ENCODE data around the gene DACT1.

The DACT1 gene

DNA sequence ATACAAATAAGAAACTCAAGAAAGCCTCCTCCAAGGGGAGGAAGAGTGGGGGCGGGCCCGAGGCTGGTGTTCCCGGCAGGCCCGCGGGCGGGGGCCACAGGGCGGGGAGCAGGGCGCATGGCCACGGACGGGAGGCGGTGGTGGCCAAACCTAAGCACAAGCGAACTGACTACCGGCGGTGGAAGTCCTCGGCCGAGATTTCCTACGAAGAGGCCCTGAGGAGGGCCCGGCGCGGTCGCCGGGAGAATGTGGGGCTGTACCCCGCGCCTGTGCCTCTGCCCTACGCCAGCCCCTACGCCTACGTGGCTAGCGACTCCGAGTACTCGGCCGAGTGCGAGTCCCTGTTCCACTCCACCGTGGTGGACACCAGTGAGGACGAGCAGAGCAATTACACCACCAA lies 8.7 kb downstream of the DACT1 start:
- DNase-seq (ENCODE audit: low read depth, low spot score), result no peak
- H3K4me3 ChIP-seq (ENCODE audit: low read length), result no peak overlapping the region
- WGBS (ENCODE audit: insufficient coverage, insufficient read length), result no CpG with 5 or more reads among the region's 34 CpGs
- no peaks in the 10 kb centered on the region for H3K9me3 ChIP-seq (ENCODE audit: control insufficient read depth, insufficient read depth, low read length)
- no peaks in the 10 kb centered on the region for H3K4me1 ChIP-seq (ENCODE audit: control insufficient read depth, insufficient read depth, low read length)
- no peak overlapping the region for H3K27ac ChIP-seq (ENCODE audit: low read length)
- no peaks in the 10 kb centered on the region for H3K27me3 ChIP-seq (ENCODE audit: control insufficient read depth, insufficient read depth, low read length)
- H3K36me3 ChIP-seq (ENCODE audit: control insufficient read depth, insufficient read depth, low read length), result peaks cover 8% of the 10 kb centered on the region; the same call in 1 of the 2 replicates

DNA sequence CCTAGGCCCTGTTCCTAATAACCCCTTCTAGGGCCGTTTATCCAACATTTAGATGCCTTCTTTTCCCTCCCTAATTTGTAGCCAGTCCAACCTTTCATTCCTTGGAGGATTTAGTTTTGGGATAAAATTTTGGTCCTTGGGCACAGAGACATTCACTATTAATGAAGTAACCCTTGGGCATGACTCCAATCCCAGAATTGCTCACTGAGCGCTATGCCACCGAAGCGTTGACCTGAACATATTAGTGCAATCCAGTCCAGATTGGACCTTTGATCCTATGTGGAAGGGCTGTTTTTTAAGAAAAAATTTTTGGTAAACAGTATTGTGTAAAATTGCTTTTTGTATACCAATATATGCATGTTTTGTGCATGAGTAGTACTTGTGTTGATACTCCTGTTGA lies 10.0 kb downstream of the DACT1 start:
- WGBS (ENCODE audit: insufficient coverage, insufficient read length), result no CpG with 5 or more reads among the region's 4 CpGs
- no peaks in the 10 kb centered on the region for H3K9me3 ChIP-seq (ENCODE audit: control insufficient read depth, insufficient read depth, low read length)
- H3K27ac ChIP-seq (ENCODE audit: low read length), result no peak overlapping the region
- H3K4me1 ChIP-seq (ENCODE audit: control insufficient read depth, insufficient read depth, low read length), result no peaks in the 10 kb centered on the region
- DNase-seq (ENCODE audit: low read depth, low spot score), result no peak
- H3K27me3 ChIP-seq (ENCODE audit: control insufficient read depth, insufficient read depth, low read length), result no peaks in the 10 kb centered on the region
- H3K4me3 ChIP-seq (ENCODE audit: low read length), result no peak overlapping the region
- H3K36me3 ChIP-seq (ENCODE audit: control insufficient read depth, insufficient read depth, low read length), result peaks cover 8% of the 10 kb centered on the region; the same call in 1 of the 2 replicates

DNA sequence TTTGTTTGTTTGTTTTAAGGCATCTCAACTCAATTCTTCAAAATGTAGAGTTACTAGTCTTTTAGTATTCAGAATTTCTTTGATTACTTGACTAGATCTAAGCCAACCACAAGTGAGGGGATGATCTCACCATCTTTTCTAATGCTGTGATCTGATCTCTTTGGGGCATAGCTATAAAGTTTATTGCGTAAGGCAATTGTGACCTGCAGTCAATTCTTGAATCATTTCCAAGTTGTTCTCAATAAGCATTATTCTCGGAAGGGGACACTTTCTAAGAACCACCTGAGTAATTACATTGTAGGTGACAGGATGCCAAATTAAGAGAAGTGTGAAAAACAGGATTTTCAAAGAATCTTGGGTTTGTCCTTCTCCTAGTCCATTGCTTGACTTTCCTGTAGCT lies 13.1 kb downstream of the DACT1 start:
- Histone ChIP-seq H3K36me3 (ENCODE audit: control insufficient read depth, insufficient read depth, low read length) (peaks cover 3% of the 10 kb centered on the region; the same call in 1 of the 2 replicates), H3K4me1 (ENCODE audit: control insufficient read depth, insufficient read depth, low read length) (no peaks in the 10 kb centered on the region), H3K9me3 (ENCODE audit: control insufficient read depth, insufficient read depth, low read length) (no peaks in the 10 kb centered on the region), H3K27ac (ENCODE audit: low read length) (no peak overlapping the region), H3K27me3 (ENCODE audit: control insufficient read depth, insufficient read depth, low read length) (no peaks in the 10 kb centered on the region), H3K4me3 (ENCODE audit: low read length) (no peak overlapping the region)
- no peak for DNase-seq (ENCODE audit: low read depth, low spot score)
- no CpG with 5 or more reads among the region's 2 CpGs for WGBS (ENCODE audit: insufficient coverage, insufficient read length)

DNA sequence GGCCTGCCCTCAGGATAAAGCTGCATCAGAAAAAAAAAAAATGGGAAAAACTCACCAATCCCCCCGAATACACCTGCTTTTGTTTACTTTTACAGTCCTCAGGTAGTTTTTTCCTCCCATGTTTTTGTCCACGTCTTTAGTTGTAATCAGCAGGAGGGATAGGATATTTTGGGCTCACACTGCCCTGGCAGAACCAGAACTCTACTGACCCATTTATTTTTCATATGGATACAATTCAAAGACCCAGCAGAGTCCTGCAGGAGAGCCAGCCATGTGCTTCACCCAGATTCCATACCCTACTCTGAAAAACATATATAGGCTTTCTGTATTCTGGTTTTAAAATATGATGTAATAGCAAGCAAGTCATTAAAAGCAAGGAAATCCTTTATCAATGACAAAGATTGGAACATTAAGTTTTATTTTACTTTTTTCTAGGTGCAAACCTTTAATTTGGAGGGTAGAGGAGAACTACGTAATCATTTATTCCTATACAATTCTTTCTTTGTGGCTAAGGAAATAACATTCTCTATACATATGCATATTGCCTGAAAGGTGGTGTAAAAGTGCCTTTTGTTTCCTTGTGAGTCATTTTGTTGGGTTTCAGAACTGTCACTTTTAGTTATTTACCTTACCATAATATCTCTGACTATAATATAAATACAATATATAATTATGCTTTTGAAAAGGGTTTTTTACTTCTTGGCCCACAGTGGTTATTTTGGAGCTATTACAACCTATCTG lies 19.1 kb downstream of the DACT1 start:
- no peak overlapping the region for H3K27ac ChIP-seq (ENCODE audit: low read length)
- H3K4me3 ChIP-seq (ENCODE audit: low read length), result no peak overlapping the region
- no peaks in the 10 kb centered on the region for H3K27me3 ChIP-seq (ENCODE audit: control insufficient read depth, insufficient read depth, low read length)
- WGBS (ENCODE audit: insufficient coverage, insufficient read length), result no CpG with 5 or more reads among the region's 3 CpGs
- DNase-seq (ENCODE audit: low read depth, low spot score), result no peak
- no peaks in the 10 kb centered on the region for H3K36me3 ChIP-seq (ENCODE audit: control insufficient read depth, insufficient read depth, low read length)
- no peaks in the 10 kb centered on the region for H3K9me3 ChIP-seq (ENCODE audit: control insufficient read depth, insufficient read depth, low read length)
- H3K4me1 ChIP-seq (ENCODE audit: control insufficient read depth, insufficient read depth, low read length), result no peaks in the 10 kb centered on the region

DNA sequence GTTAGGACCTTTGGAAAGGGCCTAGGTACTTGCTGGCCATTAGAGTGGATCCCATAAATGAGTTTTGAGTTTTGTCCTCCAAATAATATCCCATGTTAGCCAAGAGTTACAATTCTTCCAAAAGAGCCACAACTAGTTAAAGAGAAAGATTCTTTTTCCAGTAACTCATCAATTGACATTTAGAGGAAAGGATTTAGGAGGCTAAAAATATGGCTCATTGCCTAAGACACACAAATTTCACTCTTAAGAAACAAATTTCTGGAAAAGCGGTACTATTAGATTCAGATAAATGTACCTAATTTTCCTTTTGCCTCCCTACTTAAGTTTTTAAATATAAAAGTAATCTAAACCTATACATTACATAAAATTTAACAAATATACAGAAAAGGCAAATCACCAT lies 21.3 kb downstream of the DACT1 start:
- H3K36me3 ChIP-seq (ENCODE audit: control insufficient read depth, insufficient read depth, low read length), result no peaks in the 10 kb centered on the region
- H3K27ac ChIP-seq (ENCODE audit: low read length), result no peak overlapping the region
- WGBS (ENCODE audit: insufficient coverage, insufficient read length), result no CpG with 5 or more reads among the region's 1 CpG

DNA sequence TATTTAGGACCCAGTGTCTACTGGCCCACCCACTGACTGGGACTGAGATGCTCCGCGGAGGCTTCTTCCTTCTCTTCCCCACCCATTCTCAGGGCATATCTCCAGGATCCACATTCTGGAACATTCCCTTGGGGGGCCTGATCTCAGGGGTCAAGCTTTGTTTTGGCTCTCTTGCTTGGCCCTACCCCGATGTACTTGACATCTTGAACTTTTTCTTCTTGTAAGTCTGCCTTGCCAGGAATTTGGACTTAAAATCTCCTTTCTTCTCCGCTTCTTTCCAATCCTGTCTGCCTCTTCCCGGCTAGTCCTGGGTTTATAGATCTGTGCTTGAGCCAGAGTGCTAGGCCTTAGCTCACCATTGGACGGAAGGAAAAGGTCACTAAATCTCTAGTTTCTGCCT lies 22.1 kb downstream of the DACT1 start:
- H3K9me3 ChIP-seq (ENCODE audit: control insufficient read depth, insufficient read depth, low read length), result no peaks in the 10 kb centered on the region
- no peaks in the 10 kb centered on the region for H3K4me1 ChIP-seq (ENCODE audit: control insufficient read depth, insufficient read depth, low read length)
- no peak overlapping the region for H3K27ac ChIP-seq (ENCODE audit: low read length)
- no peak for DNase-seq (ENCODE audit: low read depth, low spot score)
- no peaks in the 10 kb centered on the region for H3K36me3 ChIP-seq (ENCODE audit: control insufficient read depth, insufficient read depth, low read length)
- WGBS (ENCODE audit: insufficient coverage, insufficient read length), result no CpG with 5 or more reads among the region's 6 CpGs
- no peaks in the 10 kb centered on the region for H3K27me3 ChIP-seq (ENCODE audit: control insufficient read depth, insufficient read depth, low read length)
- H3K4me3 ChIP-seq (ENCODE audit: low read length), result no peak overlapping the region

More for the DNA sequence above, 21.3 kb downstream of the DACT1 start:
- no peaks in the 10 kb centered on the region for H3K9me3 ChIP-seq (ENCODE audit: control insufficient read depth, insufficient read depth, low read length)
- no peaks in the 10 kb centered on the region for H3K27me3 ChIP-seq (ENCODE audit: control insufficient read depth, insufficient read depth, low read length)
- H3K4me3 ChIP-seq (ENCODE audit: low read length), result no peak overlapping the region
- H3K4me1 ChIP-seq (ENCODE audit: control insufficient read depth, insufficient read depth, low read length), result no peaks in the 10 kb centered on the region
- DNase-seq (ENCODE audit: low read depth, low spot score), result no peak

DNA sequence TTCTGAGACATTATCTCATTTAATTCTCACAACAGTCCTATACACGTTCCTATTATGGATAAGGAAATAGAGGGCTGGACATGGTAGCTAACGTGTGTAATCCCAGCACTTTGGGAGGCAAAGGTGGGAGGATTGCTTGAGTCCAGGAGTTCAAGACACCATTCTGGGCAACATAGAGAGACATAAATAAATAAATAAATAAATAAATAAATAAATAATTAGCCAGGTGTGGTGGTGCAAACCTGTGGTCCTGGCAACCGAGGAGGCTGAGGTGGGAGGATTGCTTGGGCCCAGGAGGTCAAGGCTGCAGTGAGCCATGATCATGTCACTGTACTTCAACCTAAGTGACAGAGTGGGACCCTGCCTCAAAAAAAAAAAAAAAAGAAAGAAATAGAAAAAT lies 22.6 kb downstream of the DACT1 start:
- no peak overlapping the region for H3K4me3 ChIP-seq (ENCODE audit: low read length)
- WGBS (ENCODE audit: insufficient coverage, insufficient read length), result no CpG with 5 or more reads among the region's 3 CpGs
- no peak overlapping the region for H3K27ac ChIP-seq (ENCODE audit: low read length)
- H3K9me3 ChIP-seq (ENCODE audit: control insufficient read depth, insufficient read depth, low read length), result no peaks in the 10 kb centered on the region
- H3K36me3 ChIP-seq (ENCODE audit: control insufficient read depth, insufficient read depth, low read length), result no peaks in the 10 kb centered on the region
- H3K4me1 ChIP-seq (ENCODE audit: control insufficient read depth, insufficient read depth, low read length), result no peaks in the 10 kb centered on the region
- H3K27me3 ChIP-seq (ENCODE audit: control insufficient read depth, insufficient read depth, low read length), result no peaks in the 10 kb centered on the region
- no peak for DNase-seq (ENCODE audit: low read depth, low spot score)

DNA sequence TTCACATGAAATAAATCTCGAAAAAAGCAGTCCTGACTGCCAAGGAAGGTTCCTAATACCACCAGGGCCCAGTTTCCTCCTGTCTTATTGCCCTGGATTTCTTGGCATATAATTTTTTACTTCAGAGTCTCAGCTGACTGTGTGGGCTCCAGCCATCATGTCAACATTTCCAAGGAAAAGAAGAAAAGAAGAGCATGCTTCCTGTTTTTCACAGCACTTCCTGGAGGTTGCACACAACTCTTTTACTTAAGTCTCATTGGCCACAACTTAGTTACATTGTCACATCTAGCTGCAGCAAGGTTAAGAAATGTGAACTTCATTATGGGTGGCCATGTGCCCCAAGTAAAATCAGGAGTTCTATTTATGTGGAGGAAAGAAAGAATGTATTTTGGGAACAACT lies 24.3 kb downstream of the DACT1 start:
- no peak for DNase-seq (ENCODE audit: low read depth, low spot score)
- WGBS (ENCODE audit: insufficient coverage, insufficient read length), result no CpG with 5 or more reads among the region's 1 CpG
- H3K36me3 ChIP-seq (ENCODE audit: control insufficient read depth, insufficient read depth, low read length), result no peaks in the 10 kb centered on the region

DNA sequence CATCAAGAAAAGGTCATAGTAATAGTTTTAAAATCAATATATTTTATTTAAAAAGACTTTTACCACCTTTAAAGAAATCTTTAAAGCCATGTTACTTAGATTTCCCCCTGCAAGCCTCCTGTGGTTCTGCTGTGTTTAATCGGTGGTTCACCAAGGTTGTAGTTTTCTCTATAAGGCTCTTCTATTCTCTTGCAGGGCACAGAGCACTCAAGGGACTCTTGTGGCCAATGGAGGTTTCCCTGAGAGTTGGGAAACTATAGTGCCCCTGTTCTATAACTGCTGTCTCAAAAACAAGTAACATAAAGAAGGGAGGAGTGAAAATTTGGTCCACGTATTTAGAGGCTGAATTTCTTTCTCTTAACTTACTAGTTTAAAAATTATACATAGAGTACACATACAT lies 25.0 kb downstream of the DACT1 start:
- Histone ChIP-seq H3K4me3 (ENCODE audit: low read length) (no peak overlapping the region), H3K36me3 (ENCODE audit: control insufficient read depth, insufficient read depth, low read length) (no peaks in the 10 kb centered on the region), H3K9me3 (ENCODE audit: control insufficient read depth, insufficient read depth, low read length) (no peaks in the 10 kb centered on the region), H3K27me3 (ENCODE audit: control insufficient read depth, insufficient read depth, low read length) (no peaks in the 10 kb centered on the region; the same call in 1 of the 2 replicates), H3K4me1 (ENCODE audit: control insufficient read depth, insufficient read depth, low read length) (no peaks in the 10 kb centered on the region), H3K27ac (ENCODE audit: low read length) (no peak overlapping the region)
- no peak for DNase-seq (ENCODE audit: low read depth, low spot score)
- WGBS (ENCODE audit: insufficient coverage, insufficient read length), result no CpG with 5 or more reads among the region's 2 CpGs

More for the DNA sequence above, 24.3 kb downstream of the DACT1 start:
- no peak overlapping the region for H3K4me3 ChIP-seq (ENCODE audit: low read length)
- H3K9me3 ChIP-seq (ENCODE audit: control insufficient read depth, insufficient read depth, low read length), result no peaks in the 10 kb centered on the region
- H3K27me3 ChIP-seq (ENCODE audit: control insufficient read depth, insufficient read depth, low read length), result no peaks in the 10 kb centered on the region
- no peak overlapping the region for H3K27ac ChIP-seq (ENCODE audit: low read length)
- no peaks in the 10 kb centered on the region for H3K4me1 ChIP-seq (ENCODE audit: control insufficient read depth, insufficient read depth, low read length)

DNA sequence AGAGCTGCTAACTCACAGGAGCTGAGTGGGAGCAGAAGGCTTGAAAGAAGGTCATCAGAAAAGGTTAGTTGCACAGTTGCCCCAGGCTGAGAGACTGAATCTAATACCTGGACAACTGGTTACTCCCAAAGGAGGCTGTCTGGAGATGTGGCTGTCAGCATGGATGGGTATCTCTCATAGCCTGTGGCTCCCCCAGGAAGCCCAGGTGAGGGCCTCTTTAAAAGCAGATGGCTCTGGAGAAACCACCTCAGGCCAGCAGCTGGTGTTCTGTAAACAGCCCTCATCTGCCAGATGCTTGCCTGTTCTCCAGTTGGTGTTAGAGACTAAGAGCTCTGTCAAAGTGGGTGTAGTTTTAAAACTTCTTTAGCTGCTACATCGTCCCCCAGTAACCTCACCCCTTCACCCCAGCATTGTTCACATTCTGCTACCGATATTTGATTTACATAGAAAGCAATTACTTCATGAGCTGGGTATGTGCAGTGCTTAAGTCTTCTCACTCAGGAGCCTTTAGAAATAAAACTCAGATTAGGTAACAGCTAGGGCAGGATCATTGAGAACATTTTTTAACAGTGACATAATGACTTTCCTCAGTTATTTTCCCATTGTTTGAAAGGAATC lies 25.8 kb downstream of the DACT1 start:
- WGBS (ENCODE audit: insufficient coverage, insufficient read length), result no CpG with 5 or more reads among the region's 2 CpGs
- no peaks in the 10 kb centered on the region; the same call in 1 of the 2 replicates for H3K27me3 ChIP-seq (ENCODE audit: control insufficient read depth, insufficient read depth, low read length)

More for the DNA sequence above, 25.8 kb downstream of the DACT1 start:
- no peak for DNase-seq (ENCODE audit: low read depth, low spot score)
- H3K9me3 ChIP-seq (ENCODE audit: control insufficient read depth, insufficient read depth, low read length), result no peaks in the 10 kb centered on the region
- H3K27ac ChIP-seq (ENCODE audit: low read length), result no peak overlapping the region
- H3K4me1 ChIP-seq (ENCODE audit: control insufficient read depth, insufficient read depth, low read length), result no peaks in the 10 kb centered on the region
- H3K36me3 ChIP-seq (ENCODE audit: control insufficient read depth, insufficient read depth, low read length), result no peaks in the 10 kb centered on the region
- no peak overlapping the region for H3K4me3 ChIP-seq (ENCODE audit: low read length)
